HG03108 (cell line): ENCODE data around the gene TRIM47.

ENCODE experiments used
- ATAC-seq: cut with Tn5 transposase; IDR thresholded peaks from one replicate; pipeline ENCODE4 v1.9.1; 2021; ENCODE audit warnings: moderate library complexity; ENCODE audit not compliant: unreplicated experiment

TRIM47 gene

GRCh38 chr17:75909051-75909811 lies 30.9 kb upstream of the TRIM47 start:
- no peak for ATAC-seq

DNA sequence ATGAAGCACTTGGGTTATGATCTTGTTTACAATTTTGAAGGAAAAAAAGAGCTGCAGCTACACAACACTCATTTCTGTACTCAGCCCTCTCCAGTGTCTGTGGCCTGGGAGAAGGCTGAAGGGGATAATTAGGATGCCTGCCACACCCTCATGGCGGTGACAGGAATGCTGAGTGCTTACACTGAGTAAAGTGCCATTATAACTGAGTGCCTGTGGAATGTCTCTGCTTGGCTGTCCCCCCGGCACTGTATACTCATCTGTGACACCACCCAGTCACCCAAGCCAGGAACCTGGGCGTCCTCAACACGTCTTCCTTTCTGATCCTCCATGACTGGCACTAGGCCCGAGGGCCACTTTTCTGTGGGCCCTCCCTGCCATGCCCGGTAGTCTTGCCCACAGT lies 29.8 kb upstream of the TRIM47 start:
- ATAC-seq, result no peak

GRCh38 chr17:75906143-75906884 lies 27.9 kb upstream of the TRIM47 start:
- ATAC-seq, result no peak

- ATAC-seq, result peak; percentile 94
Measured at GRCh38 chr17:75904749-75905521, 26.6 kb upstream of the TRIM47 start, which contains the start of gene MRPL38. Gene MRPL38, minus strand, starts transcription at chr17:75904884. Its CDS starts 9 bp downstream, at chr17:75904875.

DNA sequence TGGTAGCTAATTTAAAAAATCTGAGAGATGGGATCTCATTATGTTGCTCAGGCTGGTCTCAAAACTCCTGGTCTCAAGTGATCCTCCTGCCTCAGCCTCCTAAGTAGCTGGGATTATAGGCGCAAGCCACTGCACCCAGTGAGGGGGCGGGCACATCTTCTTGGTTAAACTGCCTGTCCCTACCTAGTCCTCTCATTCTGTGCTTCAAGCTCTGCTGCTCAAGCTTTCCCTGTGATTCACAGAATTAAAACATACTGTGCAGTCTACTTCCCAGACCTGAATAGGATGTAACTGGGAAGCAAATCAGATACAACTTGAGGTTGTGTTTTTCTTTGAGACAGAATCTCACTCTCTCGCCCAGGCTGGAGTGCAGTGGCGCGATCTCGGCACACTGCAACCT lies 24.0 kb upstream of the TRIM47 start:
- no peak for ATAC-seq

- ATAC-seq, result no peak
Measured at GRCh38 chr17:75901727-75902126, 23.3 kb upstream of the TRIM47 start.

DNA sequence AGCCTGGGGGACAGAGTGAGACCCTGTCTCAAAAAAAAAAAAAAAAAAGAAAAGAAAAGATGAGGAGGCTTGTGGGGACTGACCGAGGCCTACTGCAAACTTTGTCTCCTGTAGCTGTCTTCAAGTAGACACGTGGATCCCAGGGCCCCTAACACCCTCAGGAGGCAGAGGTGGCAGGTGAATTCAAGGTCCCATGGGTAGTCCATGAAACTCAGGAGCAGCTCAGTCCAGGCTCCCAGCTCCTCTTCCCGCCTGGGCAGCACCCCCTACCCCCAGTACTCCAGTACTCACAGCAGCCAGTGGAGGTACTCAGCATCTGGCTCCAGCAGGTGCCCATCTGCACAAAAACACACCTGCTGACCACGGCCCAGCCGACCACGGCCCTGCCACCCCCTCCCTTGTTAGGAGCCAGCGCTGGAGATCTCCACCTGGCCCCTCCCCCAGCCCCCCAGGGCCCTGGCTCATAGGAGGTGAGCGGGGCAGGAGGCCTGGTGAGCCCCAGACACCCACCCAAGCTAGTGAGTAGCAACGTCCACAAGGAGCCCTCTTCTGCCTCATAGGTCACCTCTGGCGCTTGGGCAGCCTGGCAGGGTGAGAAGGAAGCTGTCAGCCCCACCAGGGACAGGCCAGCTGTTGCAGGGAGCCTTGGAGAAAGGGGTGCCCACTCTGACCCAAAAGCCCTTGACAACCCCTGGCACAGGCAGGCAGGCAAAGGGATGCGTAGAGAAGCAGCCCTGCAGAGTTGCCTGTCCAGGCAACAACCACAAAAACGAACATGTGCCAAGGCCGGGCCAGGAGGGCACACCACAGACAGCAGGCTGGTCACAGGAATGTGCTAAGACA lies 22.5 kb upstream of the TRIM47 start:
- ATAC-seq, result no peak

- no peak for ATAC-seq
Measured at GRCh38 chr17:75899767-75900468, 21.5 kb upstream of the TRIM47 start.

GRCh38 chr17:75899353-75899752 lies 21.0 kb upstream of the TRIM47 start:
- ATAC-seq, result no peak

- no peak for ATAC-seq
Measured at GRCh38 chr17:75898791-75899190, 20.4 kb upstream of the TRIM47 start.

GRCh38 chr17:75898065-75898464 lies 19.7 kb upstream of the TRIM47 start:
- no peak for ATAC-seq

- no peak for ATAC-seq
Measured at GRCh38 chr17:75897160-75898019, 19.0 kb upstream of the TRIM47 start.

DNA sequence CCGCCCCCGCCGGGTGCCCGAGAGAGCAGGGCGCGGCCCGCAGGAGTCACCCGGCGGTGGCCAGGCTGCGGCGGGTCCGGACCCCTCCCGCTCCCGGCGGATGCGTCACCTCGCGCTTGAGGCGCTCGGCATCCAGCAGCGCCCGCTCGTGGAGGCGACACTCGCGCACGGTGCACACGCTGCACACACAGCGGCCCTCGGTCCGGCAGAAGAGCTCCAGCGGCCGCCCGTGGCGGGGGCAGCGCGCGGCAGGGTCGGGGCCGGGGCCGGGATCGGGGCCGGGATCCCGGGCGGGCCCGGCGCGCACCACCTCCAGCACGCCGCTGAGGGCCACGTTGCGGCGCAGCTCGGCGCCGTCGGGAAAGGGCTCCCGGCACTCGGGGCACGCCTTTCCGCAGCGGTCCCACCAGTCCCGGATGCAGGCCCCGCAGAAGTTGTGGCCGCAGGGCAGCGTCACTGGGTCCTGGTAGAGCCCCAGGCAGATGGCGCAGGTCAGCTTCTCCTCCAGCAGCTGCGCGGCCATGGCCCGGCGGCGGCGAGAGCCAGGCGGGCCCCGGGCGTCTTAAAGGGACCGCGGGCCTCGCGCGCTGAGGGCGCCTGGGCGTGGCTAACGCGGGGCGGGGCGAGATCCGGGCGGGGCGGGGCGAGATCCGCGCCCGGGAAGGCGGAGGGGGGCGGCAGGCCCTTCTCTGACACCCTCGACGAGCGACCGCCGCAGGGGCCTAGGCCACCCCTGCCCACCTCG lies 18.2 kb upstream of the TRIM47 start, which contains the start of gene TRIM65:
TSS of gene TRIM65 (minus strand) at position 537 of the 745 bp plus-strand sequence. CDS start at position 523, 14 bp downstream.
- peak; percentile 59 for ATAC-seq

DNA sequence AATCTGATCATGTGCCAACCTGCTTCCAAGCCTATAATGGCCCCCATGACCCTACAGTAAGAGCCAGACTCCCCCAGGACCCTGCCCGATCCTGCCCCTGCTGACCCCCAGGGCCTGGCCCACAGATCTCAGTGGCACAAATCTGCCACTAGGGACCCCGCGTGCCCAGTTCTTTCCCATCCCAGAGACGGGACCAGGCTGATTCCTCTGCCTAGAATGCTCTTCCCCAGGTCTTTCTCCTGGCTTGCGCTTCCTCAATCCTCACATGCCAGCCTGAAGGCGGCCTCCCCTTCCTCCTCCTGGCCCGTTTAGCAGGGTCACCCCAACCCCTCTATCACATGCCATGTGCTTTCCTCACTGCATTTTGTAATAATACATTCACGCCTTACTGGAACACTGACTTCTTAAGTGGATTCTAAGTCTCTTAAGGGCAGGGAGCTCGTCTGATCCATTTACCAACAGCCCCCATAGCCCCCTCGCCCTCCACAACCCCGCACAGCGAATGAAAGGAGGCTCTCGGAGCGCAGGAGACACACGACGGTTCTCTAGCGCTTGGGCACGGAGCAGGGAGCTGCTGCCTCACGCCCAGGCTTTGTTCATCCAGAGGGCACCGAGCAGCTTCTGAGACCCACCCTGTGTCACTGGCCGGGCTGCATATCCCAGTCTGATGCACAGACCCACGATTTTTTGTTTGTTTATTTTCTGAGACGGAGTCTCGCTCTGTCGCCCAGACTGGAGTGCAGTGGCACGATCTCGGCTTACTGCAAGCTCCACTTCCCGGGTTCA lies 17.2 kb upstream of the TRIM47 start:
- ATAC-seq, result no peak

GRCh38 chr17:75894049-75894733 lies 15.8 kb upstream of the TRIM47 start:
- ATAC-seq, result no peak

GRCh38 chr17:75893305-75894048 lies 15.1 kb upstream of the TRIM47 start:
- no peak for ATAC-seq
